DMS 273 treated with DMSO at 0.1 percent for 48 hours (cell line): Measurements from ENCODE around the gene APOL1.

Experiments
- DNase-seq: peaks from one replicate; lab custom pipeline; 2025; lab: John Stamatoyannopoulos, UW

The APOL1 gene

DNA sequence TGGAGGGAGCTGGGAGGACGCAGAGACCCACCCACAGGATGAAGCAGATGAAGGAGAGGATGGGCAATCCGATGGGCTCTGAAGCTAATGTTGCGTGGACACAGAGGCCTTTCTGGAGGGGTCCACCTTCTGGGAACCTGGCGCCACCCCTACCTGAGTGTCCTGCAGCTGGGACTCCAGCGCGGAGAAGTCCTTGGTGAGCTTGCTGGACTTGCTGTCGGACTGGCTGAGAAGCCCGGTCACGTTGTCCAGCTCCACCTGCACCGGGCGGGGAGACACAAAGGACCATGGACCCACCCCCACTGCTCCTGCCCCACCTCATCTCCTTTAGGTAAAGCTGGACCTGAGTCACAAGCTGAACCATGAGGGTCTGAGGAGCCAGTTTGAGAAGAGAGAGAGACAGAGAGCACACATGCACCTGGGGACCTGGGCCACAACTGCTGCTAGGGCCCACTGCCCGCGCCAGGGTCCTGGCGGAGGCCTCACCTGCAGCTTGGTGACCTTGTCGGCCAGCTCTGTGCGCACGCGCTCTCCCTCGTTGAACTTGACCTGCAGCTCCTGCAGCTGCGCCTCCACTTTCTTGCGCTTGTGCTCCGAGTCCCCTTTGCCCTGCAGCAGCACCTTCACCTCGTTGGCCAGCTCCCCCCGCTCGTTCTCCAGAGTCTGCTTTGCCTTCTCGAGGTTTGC is 40.8 kb downstream of the APOL1 start:
- DNase-seq, result no peak

GRCh38 chr22:36294293-36294620 is 41.3 kb downstream of the APOL1 start:
- no peak for DNase-seq

DNA sequence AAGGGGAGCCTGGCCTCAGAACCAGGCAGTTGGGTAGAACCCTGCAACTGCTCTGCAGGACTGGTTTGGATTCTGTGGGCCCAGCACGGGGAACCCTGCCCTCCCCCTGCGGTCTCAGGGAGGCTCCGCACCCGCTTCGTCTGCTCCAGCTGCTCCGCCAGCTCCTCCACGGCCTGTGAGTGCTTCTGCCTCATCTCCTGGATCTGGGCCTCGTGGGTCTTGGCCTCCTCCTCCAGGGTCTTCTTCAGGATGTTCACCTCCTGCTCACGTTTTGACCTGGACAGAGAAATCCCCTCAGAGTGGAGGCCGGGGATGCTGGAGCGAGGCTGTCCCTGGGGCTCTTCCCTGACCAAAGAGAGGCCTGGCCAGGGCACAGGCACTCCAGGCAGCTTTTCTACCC is 41.9 kb downstream of the APOL1 start:
- no peak for DNase-seq

DNA sequence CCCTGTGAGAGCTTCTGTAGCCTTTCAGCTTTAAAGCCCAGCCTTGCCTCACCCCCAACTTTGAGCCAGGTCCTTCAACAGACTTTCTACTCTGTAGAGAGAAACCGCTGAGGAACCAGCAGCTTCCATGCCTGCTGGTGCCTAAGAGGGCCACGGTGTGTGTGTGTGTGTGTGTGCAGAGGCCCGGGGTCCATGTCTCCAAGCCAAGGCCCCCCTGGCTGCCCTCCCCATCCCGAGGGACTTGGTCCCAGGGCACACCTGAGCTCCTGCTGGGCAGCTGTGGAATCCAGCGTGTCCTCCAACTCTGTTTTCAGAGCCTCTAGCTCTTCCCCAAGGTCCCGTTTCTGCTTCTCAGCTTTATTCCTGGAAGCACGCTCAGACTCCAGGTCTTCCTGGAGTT is 42.3 kb downstream of the APOL1 start:
- no peak for DNase-seq

DNA sequence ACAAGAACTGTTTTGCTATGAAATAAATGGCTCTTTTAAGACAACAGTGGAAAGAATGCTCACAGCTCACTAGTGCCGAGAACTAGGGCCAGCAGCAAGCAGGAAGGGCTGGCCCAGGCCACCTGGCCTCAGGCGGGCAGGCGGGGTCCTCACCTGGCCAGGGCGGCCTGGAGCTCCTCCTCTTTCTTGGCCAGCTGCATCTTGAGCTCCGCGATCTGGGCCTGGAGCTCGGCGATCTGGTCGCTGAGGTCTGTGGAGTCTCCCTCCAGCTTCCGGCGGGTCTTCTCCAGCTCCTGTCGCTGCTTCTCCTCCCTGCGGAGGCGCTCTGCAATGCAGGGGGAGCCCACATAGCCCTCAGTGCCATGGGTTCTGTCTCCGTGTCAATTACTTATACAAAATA is 43.8 kb downstream of the APOL1 start:
- DNase-seq, result no peak

DNA sequence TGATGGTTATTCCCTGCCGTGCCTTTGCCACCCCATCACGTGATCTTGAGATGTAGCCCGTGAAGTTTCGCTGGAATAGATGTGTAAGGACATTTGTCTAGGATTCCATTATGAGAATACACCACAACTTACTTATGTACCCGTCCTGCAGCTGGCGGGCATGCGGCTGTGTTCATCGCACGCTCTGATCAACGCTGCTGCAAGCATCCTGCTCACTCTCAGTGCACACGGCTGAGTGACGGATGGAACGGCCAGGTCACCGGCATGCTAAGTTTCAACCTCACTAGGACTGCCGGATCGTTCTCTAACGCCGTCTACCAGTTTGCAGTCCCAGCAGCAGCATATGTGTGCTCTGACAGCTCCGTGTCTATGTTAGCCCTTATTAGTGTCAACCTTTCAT is 44.6 kb downstream of the APOL1 start:
- no peak for DNase-seq

GRCh38 chr22:36298118-36298517 is 45.2 kb downstream of the APOL1 start:
- no peak for DNase-seq

DNA sequence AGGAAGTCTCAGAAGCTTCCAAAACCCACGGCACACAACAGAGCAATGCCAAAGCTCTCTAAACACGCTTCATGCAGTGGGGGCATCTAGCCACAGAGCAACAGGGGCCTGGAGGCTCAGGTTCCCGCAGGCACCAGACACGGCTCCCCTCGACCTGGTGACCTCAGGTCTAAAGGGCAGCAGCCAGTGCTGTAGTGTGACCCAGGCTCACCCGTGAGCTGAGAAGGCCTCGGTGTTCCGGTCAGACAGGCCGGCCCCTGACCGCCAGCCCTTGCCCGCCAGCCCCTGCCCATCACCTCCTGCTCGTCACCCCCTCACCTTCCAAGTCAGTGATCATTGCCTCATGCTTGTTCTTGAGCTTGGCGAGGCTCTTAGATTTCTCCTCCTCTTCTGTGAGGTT is 45.7 kb downstream of the APOL1 start:
- DNase-seq, result no peak

GRCh38 chr22:36299295-36299694 is 46.4 kb downstream of the APOL1 start:
- no peak for DNase-seq

- DNase-seq, result no peak
Observed at GRCh38 chr22:36299911-36300310, 47.0 kb downstream of the APOL1 start.

DNA sequence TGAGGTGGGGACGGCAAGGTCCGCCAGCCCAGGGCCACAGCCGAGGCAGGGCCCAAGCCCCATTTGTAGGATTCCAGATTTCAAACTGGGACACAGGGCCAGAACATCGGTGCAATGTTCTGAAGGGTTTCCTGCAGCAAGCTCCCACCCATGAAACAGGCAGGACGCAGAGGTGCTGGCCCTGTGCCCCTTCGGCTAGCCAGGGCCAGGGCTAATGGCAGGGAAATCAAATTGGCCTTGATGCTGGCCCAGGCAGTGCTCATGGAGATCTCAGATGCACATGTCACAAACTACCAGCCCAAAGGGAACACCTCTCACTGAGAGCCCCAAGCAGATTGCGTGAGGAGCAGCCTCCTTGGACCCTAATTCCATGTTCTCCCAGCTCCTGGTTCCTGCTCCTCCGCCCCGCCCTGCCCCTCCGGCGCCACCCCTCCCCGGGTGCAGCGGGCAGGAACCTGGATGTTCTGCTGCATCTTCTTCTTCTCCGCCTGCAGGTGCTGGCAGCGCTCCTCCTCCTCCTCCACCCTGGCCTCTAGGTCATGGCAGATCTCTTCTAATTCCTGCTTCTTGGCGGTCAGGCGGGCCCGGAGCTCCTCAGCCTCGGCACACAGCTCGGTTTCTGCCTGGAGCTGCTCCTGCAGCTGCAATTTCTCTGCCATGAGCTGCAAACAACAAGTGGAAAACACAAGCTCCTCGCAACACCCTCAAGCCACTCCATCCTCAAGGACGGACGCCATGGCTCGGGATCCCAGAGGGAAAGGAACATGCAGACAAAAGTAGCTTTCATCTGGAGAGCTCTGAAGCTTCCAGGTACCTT is 47.7 kb downstream of the APOL1 start:
- DNase-seq, result no peak

- DNase-seq, result peak; percentile 5
Observed at GRCh38 chr22:36301384-36301828, 48.5 kb downstream of the APOL1 start.

DNA sequence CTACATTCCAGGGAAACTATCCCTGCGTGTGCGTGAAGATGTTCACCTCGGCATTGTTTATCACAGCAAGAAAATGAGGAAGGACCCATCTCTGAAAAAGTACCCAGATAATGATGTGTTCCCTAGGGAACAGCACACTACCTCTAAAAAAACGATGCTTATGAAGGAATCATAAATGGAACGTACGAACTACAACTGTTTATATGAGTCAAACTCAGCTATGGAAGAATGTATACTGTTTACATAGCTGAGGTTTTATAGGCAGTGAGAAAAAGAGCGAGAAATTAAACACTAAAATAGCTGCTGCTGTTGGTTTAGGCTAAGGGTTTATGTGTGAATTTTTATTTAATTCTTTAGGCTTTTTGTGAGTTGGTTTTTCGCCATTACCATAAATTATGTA is 48.9 kb downstream of the APOL1 start:
- DNase-seq, result no peak

DNA sequence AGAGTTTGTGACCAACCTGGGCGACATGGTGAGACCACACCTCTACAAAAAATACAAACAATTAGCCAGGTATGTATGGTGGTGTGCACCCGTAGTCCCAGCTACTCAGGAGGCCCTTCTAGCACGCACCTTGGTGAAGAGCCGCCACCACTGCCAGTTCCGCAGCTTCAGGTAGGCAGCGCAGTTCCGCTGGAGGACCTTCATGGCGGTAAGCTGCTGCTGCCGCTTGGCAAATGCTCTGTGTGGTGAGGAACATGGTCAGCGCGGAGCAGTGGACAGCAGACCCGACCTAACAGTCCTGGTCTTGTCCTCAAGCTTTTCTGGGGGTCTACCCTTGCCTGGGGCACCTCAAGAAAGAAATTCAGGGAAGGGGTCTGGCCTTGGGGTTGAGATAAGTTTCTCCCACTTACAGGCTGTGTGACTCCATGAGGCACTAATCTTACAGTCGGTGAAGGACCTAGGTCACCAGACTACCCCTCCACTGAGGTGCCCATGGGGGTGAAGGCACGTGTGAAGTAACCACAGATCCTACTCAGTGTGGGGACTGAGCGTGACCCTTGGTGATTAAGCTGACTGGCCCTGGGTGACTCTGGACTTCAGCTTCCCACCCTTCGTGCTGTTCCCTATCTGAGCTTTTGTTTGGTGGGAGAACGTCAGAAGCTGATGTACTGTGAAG is 49.6 kb downstream of the APOL1 start:
- DNase-seq, result no peak

GRCh38 chr22:36303115-36303467 is 50.2 kb downstream of the APOL1 start:
- no peak for DNase-seq

GRCh38 chr22:36303874-36304273 is 50.9 kb downstream of the APOL1 start:
- no peak for DNase-seq

DNA sequence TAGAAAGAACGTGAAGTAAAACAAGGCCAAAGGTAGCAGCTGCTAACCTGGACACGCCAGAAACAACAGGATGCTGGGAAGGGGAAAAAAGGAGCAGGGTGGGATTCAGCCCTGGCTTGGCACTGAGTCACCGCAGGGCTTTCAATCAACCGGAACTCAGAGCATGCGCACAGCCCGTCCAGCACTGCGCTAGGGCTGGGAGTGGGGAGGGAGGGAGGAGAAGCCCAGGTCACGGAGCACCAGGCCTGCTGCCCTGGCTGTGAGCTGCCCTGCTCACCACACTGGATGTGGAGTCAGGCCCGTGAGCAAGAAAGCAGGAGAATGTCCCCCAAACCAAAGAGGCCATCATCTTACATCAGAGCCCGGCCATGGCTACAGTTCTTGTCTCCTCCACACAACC is 51.5 kb downstream of the APOL1 start:
- no peak for DNase-seq

GRCh38 chr22:36305813-36306212 is 52.9 kb downstream of the APOL1 start:
- DNase-seq, result no peak

- DNase-seq, result no peak
Observed at GRCh38 chr22:36306227-36306626, 53.3 kb downstream of the APOL1 start.

DNA sequence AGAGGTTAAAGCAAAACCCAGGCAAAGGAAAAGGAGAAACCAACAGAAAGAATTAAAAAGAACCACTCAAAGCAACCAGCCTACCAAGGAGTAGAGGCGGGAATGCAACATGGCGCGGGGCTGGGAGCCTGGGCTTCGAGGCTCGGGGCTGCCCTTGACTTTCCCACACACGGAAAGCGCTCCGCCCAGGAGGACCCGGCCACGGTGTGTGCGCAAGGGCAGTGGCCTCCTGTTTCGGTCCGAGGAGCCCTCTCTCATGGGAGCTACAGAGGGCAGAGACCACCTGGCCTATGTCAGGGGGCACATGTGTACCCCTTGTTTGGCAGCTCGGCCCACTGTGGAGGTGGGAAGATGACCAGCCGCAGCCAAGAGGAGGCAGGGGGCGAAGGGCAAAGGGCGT is 55.9 kb downstream of the APOL1 start:
- no peak for DNase-seq

DNA sequence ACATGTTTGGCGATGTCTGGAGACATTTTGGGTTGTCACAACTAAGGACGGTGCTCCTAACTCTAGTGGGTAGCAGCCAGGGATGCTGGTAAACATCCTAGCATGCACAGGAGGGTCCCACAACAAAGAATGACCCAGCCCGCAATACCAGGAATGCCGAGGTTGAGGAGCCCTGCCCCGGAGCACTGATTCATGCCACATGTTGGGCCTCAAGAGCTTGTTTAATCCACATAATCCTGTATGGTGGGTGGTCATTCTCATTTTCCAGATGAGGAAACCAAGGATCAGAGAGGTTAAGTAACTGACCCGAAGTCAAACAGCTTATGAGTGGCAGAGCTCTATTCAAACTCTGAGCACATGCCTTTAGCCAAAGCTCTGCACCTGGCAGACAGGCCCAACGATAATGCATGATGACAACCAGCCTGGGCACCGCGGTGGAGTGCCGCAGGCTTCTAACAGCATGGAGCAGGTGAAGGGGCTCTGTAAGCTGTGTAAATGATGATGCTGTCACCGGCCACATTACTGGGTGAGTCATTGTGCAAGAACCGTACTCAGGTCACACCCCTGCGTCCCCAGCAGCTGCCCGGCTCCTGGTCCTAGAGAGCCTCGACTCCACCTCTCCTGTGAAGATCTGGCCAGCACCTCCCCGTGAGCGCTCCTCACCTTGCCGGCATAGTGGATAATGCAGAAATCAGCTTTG is 58.6 kb downstream of the APOL1 start:
- no peak for DNase-seq

- no peak for DNase-seq
Observed at GRCh38 chr22:36315325-36315724, 62.4 kb downstream of the APOL1 start.

GRCh38 chr22:36316419-36316818 is 63.5 kb downstream of the APOL1 start:
- DNase-seq, result no peak
